Measurements from ENCODE around the gene SCGB1D4.

The SCGB1D4 gene

GRCh38 chr11:62324731-62325556 is 26.1 kb upstream of the SCGB1D4 start:
- TF ChIP-seq TAF1 (IDR thresholded peaks at IDR 0.05; ENCODE audit: low read depth, low read length) (no peak), SPI1 (IDR thresholded peaks at IDR 0.05; ENCODE audit: low read depth, low read length) (no peak), PAX5 (IDR thresholded peaks at IDR 0.05; ENCODE audit: insufficient read depth, low read length, severe bottlenecking) (no peak), POLR2A (IDR thresholded peaks at IDR 0.05; ENCODE audit: low read depth, low read length) (no peak)
- peak; percentile 80 for FAIRE-seq
- peak; percentile 68 for DNase-seq (ENCODE audit: insufficient read length, low spot score)

GRCh38 chr11:62322524-62322923 is 23.6 kb upstream of the SCGB1D4 start:
- DNase-seq (ENCODE audit: insufficient read length, low spot score) (no peak), FAIRE-seq (no peak)
- no peak for TF ChIP-seq PAX5 (IDR thresholded peaks at IDR 0.05; ENCODE audit: insufficient read depth, low read length, severe bottlenecking)

GRCh38 chr11:62315431-62315830 is 16.6 kb upstream of the SCGB1D4 start:
- no peak for FAIRE-seq
- no peak for TF ChIP-seq TAF1 (IDR thresholded peaks at IDR 0.05; ENCODE audit: low read depth, low read length)
- no peak for TF ChIP-seq POLR2A (IDR thresholded peaks at IDR 0.05; ENCODE audit: low read depth, low read length)
- TF ChIP-seq POU2F2 (IDR thresholded peaks at IDR 0.05; ENCODE audit: low read depth, low read length), result no peak
- no peak for TF ChIP-seq PAX5 (IDR thresholded peaks at IDR 0.05; ENCODE audit: insufficient read depth, low read length, severe bottlenecking)
- no peak for TF ChIP-seq POLR2AphosphoS5 (IDR thresholded peaks at IDR 0.05; ENCODE audit: low read depth, low read length)
- TF ChIP-seq SPI1 (IDR thresholded peaks at IDR 0.05; ENCODE audit: low read depth, low read length), result no peak
- DNase-seq (ENCODE audit: insufficient read length, low spot score), result no peak

DNA sequence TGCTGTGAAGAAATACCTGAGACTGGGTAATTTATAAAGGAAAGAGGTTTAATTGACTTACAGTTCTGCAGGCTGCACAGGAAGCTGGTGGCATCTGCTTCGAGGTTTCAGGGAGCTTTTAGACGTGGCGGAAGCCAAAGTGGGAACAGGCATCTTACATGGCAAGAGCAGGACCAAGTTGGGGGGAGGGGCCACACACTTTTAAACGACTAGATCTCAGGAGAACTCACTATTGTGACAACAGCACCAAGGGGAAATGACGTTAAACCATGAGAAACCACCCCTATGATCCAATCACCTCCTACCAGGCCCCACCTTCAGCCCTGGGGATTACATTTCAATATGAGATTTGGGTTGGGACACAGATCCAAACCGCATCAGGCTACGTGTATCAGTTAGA is 11.1 kb upstream of the SCGB1D4 start:
- FAIRE-seq (no peak), DNase-seq (ENCODE audit: insufficient read length, low spot score) (no peak)
- no peak for TF ChIP-seq SPI1 (IDR thresholded peaks at IDR 0.05; ENCODE audit: low read depth, low read length)
- no peak for TF ChIP-seq POLR2A (IDR thresholded peaks at IDR 0.05; ENCODE audit: low read depth, low read length)
- TF ChIP-seq TAF1 (IDR thresholded peaks at IDR 0.05; ENCODE audit: low read depth, low read length), result no peak
- TF ChIP-seq POLR2AphosphoS5 (IDR thresholded peaks at IDR 0.05; ENCODE audit: low read depth, low read length), result no peak
- no peak for TF ChIP-seq POU2F2 (IDR thresholded peaks at IDR 0.05; ENCODE audit: low read depth, low read length)
- TF ChIP-seq PAX5 (IDR thresholded peaks at IDR 0.05; ENCODE audit: insufficient read depth, low read length, severe bottlenecking), result no peak

DNA sequence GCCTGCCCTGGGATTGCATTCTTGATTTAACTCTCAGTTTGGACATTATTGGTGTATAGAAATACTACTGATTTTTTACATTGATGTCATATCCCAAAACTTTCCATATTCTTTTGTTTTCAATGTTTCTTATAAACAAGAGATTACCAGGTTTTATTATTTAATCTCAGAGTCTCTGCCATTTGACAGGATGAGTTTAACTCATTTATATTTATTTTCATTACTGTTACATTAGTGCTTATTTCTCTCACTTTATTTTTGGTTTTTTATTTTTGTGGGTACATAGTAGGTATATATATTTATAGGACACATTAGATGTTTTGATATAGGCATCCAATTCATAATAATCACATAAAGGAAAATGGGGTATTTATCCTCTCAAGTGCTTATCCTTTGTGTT is 9.1 kb upstream of the SCGB1D4 start:
- no peak for DNase-seq (ENCODE audit: insufficient read length, low spot score)
- no peak for FAIRE-seq
- no peak for TF ChIP-seq POLR2A (IDR thresholded peaks at IDR 0.05; ENCODE audit: low read depth, low read length)
- TF ChIP-seq PAX5 (IDR thresholded peaks at IDR 0.05; ENCODE audit: insufficient read depth, low read length, severe bottlenecking), result no peak
- TF ChIP-seq POLR2AphosphoS5 (IDR thresholded peaks at IDR 0.05; ENCODE audit: low read depth, low read length), result no peak
- no peak for TF ChIP-seq TAF1 (IDR thresholded peaks at IDR 0.05; ENCODE audit: low read depth, low read length)
- TF ChIP-seq POU2F2 (IDR thresholded peaks at IDR 0.05; ENCODE audit: low read depth, low read length), result no peak
- no peak for TF ChIP-seq SPI1 (IDR thresholded peaks at IDR 0.05; ENCODE audit: low read depth, low read length)

DNA sequence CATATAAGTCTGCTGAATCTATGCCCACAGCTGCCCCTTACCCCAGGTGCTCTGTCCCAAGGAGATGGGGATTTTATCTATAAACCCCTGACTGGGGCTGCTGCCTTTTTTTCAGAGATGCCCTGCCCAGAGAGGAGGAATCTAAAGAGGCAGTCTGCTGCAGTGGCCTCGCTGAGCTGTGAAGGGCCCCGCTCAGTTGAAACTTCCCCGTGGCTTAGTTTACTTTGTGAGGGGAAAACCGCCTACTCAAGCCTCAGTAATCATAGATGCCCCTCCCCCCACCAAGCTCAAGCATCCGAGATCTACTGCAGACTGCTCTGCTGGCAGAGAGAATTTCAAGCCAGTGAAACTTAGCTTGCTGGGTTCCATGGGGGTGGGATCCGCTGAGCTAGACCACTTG is 7.4 kb upstream of the SCGB1D4 start:
- DNase-seq (ENCODE audit: insufficient read length, low spot score) (no peak), FAIRE-seq (no peak)
- TF ChIP-seq POLR2AphosphoS5 (IDR thresholded peaks at IDR 0.05; ENCODE audit: low read depth, low read length), result no peak
- TF ChIP-seq PAX5 (IDR thresholded peaks at IDR 0.05; ENCODE audit: insufficient read depth, low read length, severe bottlenecking), result no peak
- no peak for TF ChIP-seq SPI1 (IDR thresholded peaks at IDR 0.05; ENCODE audit: low read depth, low read length)
- TF ChIP-seq POLR2A (IDR thresholded peaks at IDR 0.05; ENCODE audit: low read depth, low read length), result no peak
- no peak for TF ChIP-seq TAF1 (IDR thresholded peaks at IDR 0.05; ENCODE audit: low read depth, low read length)
- no peak for TF ChIP-seq POU2F2 (IDR thresholded peaks at IDR 0.05; ENCODE audit: low read depth, low read length)

DNA sequence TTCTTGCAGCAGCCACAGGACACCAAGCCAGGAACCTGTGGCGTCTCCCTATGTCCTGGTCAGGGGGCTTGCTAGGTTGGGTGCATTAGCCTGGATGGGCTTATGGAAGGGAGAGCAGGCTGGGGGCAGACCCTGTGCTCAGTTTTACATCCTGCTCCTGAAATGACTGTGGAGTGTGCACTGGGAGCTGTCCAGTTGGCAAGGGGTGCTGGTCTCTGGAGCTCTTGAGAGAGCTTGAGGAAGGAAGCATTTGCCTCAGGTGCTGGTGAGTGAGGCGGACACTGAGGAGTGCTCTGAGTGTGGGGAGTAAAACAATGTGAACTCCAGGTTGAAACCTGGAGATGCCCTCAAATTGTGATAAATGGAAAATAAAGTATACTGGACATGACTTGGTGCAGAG is 3.4 kb downstream of the SCGB1D4 start:
- TF ChIP-seq POU2F2 (IDR thresholded peaks at IDR 0.05; ENCODE audit: low read depth, low read length) (no peak), PAX5 (IDR thresholded peaks at IDR 0.05; ENCODE audit: insufficient read depth, low read length, severe bottlenecking) (no peak), POLR2A (IDR thresholded peaks at IDR 0.05; ENCODE audit: low read depth, low read length) (no peak), SPI1 (IDR thresholded peaks at IDR 0.05; ENCODE audit: low read depth, low read length) (no peak), POLR2AphosphoS5 (IDR thresholded peaks at IDR 0.05; ENCODE audit: low read depth, low read length) (no peak), TAF1 (IDR thresholded peaks at IDR 0.05; ENCODE audit: low read depth, low read length) (no peak)
- FAIRE-seq (no peak), DNase-seq (ENCODE audit: insufficient read length, low spot score) (no peak)

DNA sequence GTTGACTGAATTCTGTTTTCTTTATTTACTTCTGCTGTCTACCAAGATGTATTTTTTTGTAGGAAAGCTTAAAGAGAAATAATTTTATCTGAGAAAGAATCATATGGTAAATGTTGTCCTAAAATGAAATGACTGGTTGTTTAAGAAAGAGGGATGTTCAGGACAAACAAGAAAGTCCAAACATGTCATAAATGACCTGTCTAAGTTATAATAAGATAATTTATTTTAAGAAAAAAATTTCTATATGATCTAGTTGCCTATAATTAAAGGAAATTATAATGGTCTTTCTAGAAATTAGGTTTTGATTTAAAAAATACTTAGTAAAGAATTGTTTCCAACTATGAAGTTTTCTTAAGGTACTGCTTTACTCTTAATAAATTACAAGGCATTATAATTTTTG is 18.4 kb downstream of the SCGB1D4 start:
- no peak for DNase-seq (ENCODE audit: insufficient read length, low spot score)
- no peak for FAIRE-seq
- TF ChIP-seq POLR2A (IDR thresholded peaks at IDR 0.05; ENCODE audit: low read depth, low read length) (no peak), TAF1 (IDR thresholded peaks at IDR 0.05; ENCODE audit: low read depth, low read length) (no peak), SPI1 (IDR thresholded peaks at IDR 0.05; ENCODE audit: low read depth, low read length) (no peak), PAX5 (IDR thresholded peaks at IDR 0.05; ENCODE audit: insufficient read depth, low read length, severe bottlenecking) (no peak), POLR2AphosphoS5 (IDR thresholded peaks at IDR 0.05; ENCODE audit: low read depth, low read length) (no peak), POU2F2 (IDR thresholded peaks at IDR 0.05; ENCODE audit: low read depth, low read length) (no peak)

DNA sequence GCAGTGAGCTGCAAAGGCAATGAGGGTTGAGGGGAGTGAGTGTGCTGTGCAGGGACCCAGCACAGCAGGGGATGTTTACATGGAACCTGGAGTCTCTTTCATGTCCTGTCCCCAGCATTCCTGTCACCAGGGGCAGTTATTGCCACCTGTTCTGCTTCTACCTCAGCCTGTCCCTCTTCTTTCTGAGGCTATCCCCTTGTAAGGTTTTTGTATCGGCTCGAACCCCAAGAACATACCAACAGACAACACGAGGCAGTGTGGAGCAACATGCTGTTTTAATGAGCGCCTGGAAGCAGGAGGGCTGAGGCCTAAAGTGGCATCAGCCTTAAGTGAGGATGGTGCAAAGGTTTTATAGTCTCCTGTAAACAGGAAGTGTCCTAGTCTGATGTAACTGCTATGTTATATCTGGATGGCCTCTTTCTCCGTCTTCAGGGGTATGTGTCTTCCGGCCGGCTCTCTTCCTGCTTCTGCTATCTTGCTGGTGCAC is 25.0 kb downstream of the SCGB1D4 start:
- FAIRE-seq (no peak), DNase-seq (ENCODE audit: insufficient read length, low spot score) (no peak)
- TF ChIP-seq TAF1 (IDR thresholded peaks at IDR 0.05; ENCODE audit: low read depth, low read length) (no peak), POLR2AphosphoS5 (IDR thresholded peaks at IDR 0.05; ENCODE audit: low read depth, low read length) (no peak), PAX5 (IDR thresholded peaks at IDR 0.05; ENCODE audit: insufficient read depth, low read length, severe bottlenecking) (no peak), POLR2A (IDR thresholded peaks at IDR 0.05; ENCODE audit: low read depth, low read length) (no peak), POU2F2 (IDR thresholded peaks at IDR 0.05; ENCODE audit: low read depth, low read length) (no peak), SPI1 (IDR thresholded peaks at IDR 0.05; ENCODE audit: low read depth, low read length) (no peak)

DNA sequence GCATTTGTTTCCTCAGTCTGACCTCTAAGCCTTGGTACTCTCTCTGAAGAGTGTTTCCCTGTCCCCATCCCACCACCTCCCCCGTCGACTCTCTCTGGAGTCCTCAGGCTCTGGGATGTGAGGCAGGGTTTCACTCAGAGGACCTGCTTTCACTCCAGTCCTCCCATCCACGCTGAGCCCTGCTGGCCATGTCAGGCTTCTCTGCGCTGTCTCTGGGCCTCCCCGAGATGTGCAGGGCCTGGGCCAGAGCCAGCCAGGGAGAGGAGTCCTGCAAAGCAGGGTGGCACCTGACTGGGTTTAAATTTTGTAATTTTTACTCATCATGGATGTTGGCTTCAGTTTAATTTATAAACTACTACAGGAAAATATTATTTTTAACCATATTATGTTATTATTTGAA is 25.6 kb downstream of the SCGB1D4 start:
- DNase-seq (ENCODE audit: insufficient read length, low spot score) (no peak), FAIRE-seq (no peak)
- TF ChIP-seq PAX5 (IDR thresholded peaks at IDR 0.05; ENCODE audit: insufficient read depth, low read length, severe bottlenecking), result no peak
- no peak for TF ChIP-seq POLR2A (IDR thresholded peaks at IDR 0.05; ENCODE audit: low read depth, low read length)
- TF ChIP-seq POLR2AphosphoS5 (IDR thresholded peaks at IDR 0.05; ENCODE audit: low read depth, low read length), result no peak
- TF ChIP-seq TAF1 (IDR thresholded peaks at IDR 0.05; ENCODE audit: low read depth, low read length), result no peak
- TF ChIP-seq POU2F2 (IDR thresholded peaks at IDR 0.05; ENCODE audit: low read depth, low read length), result no peak
- TF ChIP-seq SPI1 (IDR thresholded peaks at IDR 0.05; ENCODE audit: low read depth, low read length), result no peak

Measured in GM12891 (cell line).